ENCODE data around the gene DOCK4. TPM values are rescaled to one million over a fixed set of nuclear protein-coding genes. Genes with fewer than 3 reads are reported as not detected.
A peak's percentile ranks its signal among the peaks of the same experiment; 100 is the strongest.

Gene DOCK4
- total RNA-seq, 3 donors from 2014 or later, result 31.7 to 43.3 (median 41.9) TPM

- H3K9me3 ChIP-seq, result no peaks in the 10 kb centered on the region
- intact Hi-C loops (cut with DNase I; ENCODE audit: low total_unique reads), result no loop called here
- H3K36me3 ChIP-seq, result no peaks in the 10 kb centered on the region
- no peaks in the 10 kb centered on the region for H3K27me3 ChIP-seq
- H3K27ac ChIP-seq, result no peak overlapping the region
- DNase-seq (ENCODE audit: low spot score in 2 of 2), result no peak
- no peak for TF ChIP-seq CTCF (IDR thresholded peaks at IDR 0.05)
- TF ChIP-seq POLR2A (IDR thresholded peaks at IDR 0.05), result no peak
- TF ChIP-seq POLR2AphosphoS5 (IDR thresholded peaks at IDR 0.05), result no peak
- no peaks in the 10 kb centered on the region for H3K4me1 ChIP-seq
- no peak overlapping the region for H3K4me3 ChIP-seq
These were observed 69.8 kb downstream of the DOCK4 start for GRCh38 chr7:112136271-112137008.

GRCh38 chr7:112135815-112136214 lies 70.4 kb downstream of the DOCK4 start:
- H3K27me3 ChIP-seq, result no peaks in the 10 kb centered on the region
- intact Hi-C loops (cut with DNase I; ENCODE audit: low total_unique reads), result no loop called here
- H3K4me3 ChIP-seq, result no peak overlapping the region
- no peaks in the 10 kb centered on the region for H3K36me3 ChIP-seq
- H3K4me1 ChIP-seq, result no peaks in the 10 kb centered on the region
- no peak for TF ChIP-seq CTCF (IDR thresholded peaks at IDR 0.05)
- TF ChIP-seq POLR2A (IDR thresholded peaks at IDR 0.05), result no peak
- no peak for TF ChIP-seq POLR2AphosphoS5 (IDR thresholded peaks at IDR 0.05)
- no peak for DNase-seq (ENCODE audit: low spot score in 2 of 2)
- H3K27ac ChIP-seq, result no peak overlapping the region
- H3K9me3 ChIP-seq, result no peaks in the 10 kb centered on the region

GRCh38 chr7:112134039-112134438 lies 72.2 kb downstream of the DOCK4 start:
- Histone ChIP-seq H3K27me3 (no peaks in the 10 kb centered on the region), H3K4me3 (no peak overlapping the region), H3K27ac (no peak overlapping the region), H3K36me3 (no peaks in the 10 kb centered on the region), H3K9me3 (no peaks in the 10 kb centered on the region), H3K4me1 (no peaks in the 10 kb centered on the region)
- DNase-seq (ENCODE audit: low spot score in 2 of 2), result no peak
- no peak for TF ChIP-seq POLR2AphosphoS5 (IDR thresholded peaks at IDR 0.05)
- intact Hi-C loops (cut with DNase I; ENCODE audit: low total_unique reads), result no loop called here

DNA sequence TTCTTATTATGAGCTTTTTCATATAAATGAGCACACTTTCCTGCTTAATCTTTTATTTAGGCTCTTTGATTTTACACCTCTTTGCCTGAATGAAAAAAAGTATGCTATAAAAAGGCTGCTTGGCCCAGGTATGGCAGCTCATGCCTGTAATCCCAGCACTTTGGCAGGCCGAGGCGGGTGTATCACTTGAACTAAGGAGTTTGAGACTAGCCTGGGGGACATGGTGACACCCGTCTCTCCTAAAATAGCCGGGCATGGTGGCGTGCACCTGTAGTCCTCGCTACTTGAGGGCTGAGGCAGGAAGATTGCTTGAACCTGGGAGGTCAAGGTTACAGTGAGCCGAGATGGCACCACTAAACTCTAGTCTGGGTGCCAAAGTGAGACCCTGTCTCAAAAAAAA lies 72.9 kb downstream of the DOCK4 start:
- Histone ChIP-seq H3K9me3 (no peaks in the 10 kb centered on the region), H3K4me3 (no peak overlapping the region), H3K27ac (no peak overlapping the region), H3K27me3 (no peaks in the 10 kb centered on the region), H3K36me3 (no peaks in the 10 kb centered on the region), H3K4me1 (no peaks in the 10 kb centered on the region)
- intact Hi-C loops (cut with DNase I; ENCODE audit: low total_unique reads), result no loop called here
- no peak for DNase-seq (ENCODE audit: low spot score in 2 of 2)
- no peak for TF ChIP-seq POLR2AphosphoS5 (IDR thresholded peaks at IDR 0.05)
- no peak for TF ChIP-seq POLR2A (IDR thresholded peaks at IDR 0.05)
- no peak for TF ChIP-seq CTCF (IDR thresholded peaks at IDR 0.05)

DNA sequence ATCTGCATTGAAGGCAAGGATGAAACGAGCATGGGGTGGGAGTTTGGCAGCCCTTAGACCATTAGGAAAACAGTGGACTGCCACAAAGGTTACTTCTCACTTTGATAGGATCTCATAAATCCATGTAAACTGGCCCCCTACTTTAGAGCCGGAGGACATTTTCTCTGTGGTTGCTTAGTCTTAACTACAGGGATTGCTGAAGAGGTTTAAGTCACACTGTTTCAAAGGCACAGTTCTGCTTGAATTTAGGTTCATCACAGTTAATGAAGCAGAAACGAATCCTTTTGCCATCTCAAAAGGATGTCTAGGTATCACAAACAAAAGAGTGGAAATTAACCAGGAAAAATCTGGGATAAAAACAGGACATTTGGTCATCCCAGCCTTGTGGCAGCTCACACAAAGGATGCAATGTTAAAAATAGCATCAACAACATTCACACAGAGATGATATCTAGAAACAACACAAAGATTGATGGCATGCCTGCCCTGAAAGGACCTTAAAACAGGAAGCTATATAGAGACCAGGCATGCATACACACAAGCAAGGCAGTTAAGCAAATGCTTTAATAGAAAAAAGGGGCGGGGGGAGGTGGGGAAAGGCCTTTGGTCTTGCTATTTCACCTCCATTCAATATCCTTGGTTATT lies 74.0 kb downstream of the DOCK4 start:
- peak overlapping the region in 1 of 2 donors; percentile 0 for H3K27ac ChIP-seq
- intact Hi-C loops (cut with DNase I; ENCODE audit: low total_unique reads), result no loop called here
- H3K36me3 ChIP-seq, result no peaks in the 10 kb centered on the region
- DNase-seq (ENCODE audit: low spot score in 2 of 2), result no peak
- TF ChIP-seq POLR2A (IDR thresholded peaks at IDR 0.05), result no peak
- no peak for TF ChIP-seq POLR2AphosphoS5 (IDR thresholded peaks at IDR 0.05)
- TF ChIP-seq CTCF (IDR thresholded peaks at IDR 0.05), result no peak
- H3K4me3 ChIP-seq, result no peak overlapping the region
- H3K9me3 ChIP-seq, result no peaks in the 10 kb centered on the region
- H3K4me1 ChIP-seq, result no peaks in the 10 kb centered on the region
- H3K27me3 ChIP-seq, result no peaks in the 10 kb centered on the region
